GF-D8 (cell line): ENCODE results near the gene ATP5ME.
"Not testable (repeated sequence)": the region's sequence is repeated elsewhere in the genome, so short reads cannot be mapped to it uniquely, and the experiment has no call there.

Source experiments
- DNase-seq: peaks from one replicate; lab custom pipeline; 2025; lab: John Stamatoyannopoulos, UW

ATP5ME gene

GRCh38 chr4:683247-683897, 9.3 kb upstream of the ATP5ME start:
- no peak for DNase-seq

- DNase-seq, result no peak
Measured at GRCh38 chr4:682490-683172, 8.6 kb upstream of the ATP5ME start.

GRCh38 chr4:681736-682451, 7.8 kb upstream of the ATP5ME start:
- DNase-seq, result no peak

- no peak for DNase-seq
Measured at GRCh38 chr4:680928-681645, 7.0 kb upstream of the ATP5ME start.

GRCh38 chr4:680551-680927, 6.5 kb upstream of the ATP5ME start:
- no peak for DNase-seq

- DNase-seq, result no peak
Measured at GRCh38 chr4:680091-680490, 6.0 kb upstream of the ATP5ME start.

GRCh38 chr4:679629-680028, 5.6 kb upstream of the ATP5ME start:
- DNase-seq, result no peak

- DNase-seq, result no peak
Measured at GRCh38 chr4:679104-679481, 5.0 kb upstream of the ATP5ME start.

GRCh38 chr4:678331-679103, 4.4 kb upstream of the ATP5ME start:
- DNase-seq, result no peak

- no peak for DNase-seq
Measured at GRCh38 chr4:677431-678293, 3.6 kb upstream of the ATP5ME start.

GRCh38 chr4:676871-677235, 2.8 kb upstream of the ATP5ME start:
- DNase-seq, result no peak

GRCh38 chr4:675980-676870, 2.1 kb upstream of the ATP5ME start:
- no peak for DNase-seq

GRCh38 chr4:675036-675882, 1.2 kb upstream of the ATP5ME start:
- no peak for DNase-seq

- DNase-seq, result no peak
Measured at GRCh38 chr4:673349-674091, 556 bp downstream of the ATP5ME start.

GRCh38 chr4:671769-672168, 2.3 kb downstream of the ATP5ME start:
- DNase-seq, result no peak

- DNase-seq, result not testable (repeated sequence)
Measured at GRCh38 chr4:669806-670559, 4.1 kb downstream of the ATP5ME start.

- not testable (repeated sequence) for DNase-seq
Measured at GRCh38 chr4:668219-668618, 5.9 kb downstream of the ATP5ME start.

- DNase-seq, result no peak
Measured at GRCh38 chr4:667545-667925, 6.5 kb downstream of the ATP5ME start.
